Adrenal gland (tissue), 5 donors: Measurements from ENCODE around the gene CPPED1.

Source experiments
- POLR2A ChIP-seq, 2 donors: fragments of 450-650 bp; IDR thresholded peaks; one replicate each; pipeline ENCODE4 v1.6.1; 2017; ENCODE audit warnings: antibody characterized with exemption in 2 of 2, mild to moderate bottlenecking in 2 of 2, moderate library complexity in 1 of 2
- TF ChIP-seq, protein P1 (sequence below), 6 experiments: fragments of 450-650 bp in 4 of 6; fragments of 200-600 bp in 2 of 6; sonication (generic) in 1 of 6; IDR thresholded peaks; 1 replicate in 5 of 6; 2 replicates in 1 of 6; pipeline versions ENCODE4 v1.5.1 to v1.8.0; 2016 to 2021; ENCODE audit warnings: antibody characterized with exemption in 6 of 6, mild to moderate bottlenecking in 2 of 6, moderate library complexity in 1 of 6
- donor health status: DM: no; HTN: no; CAD: no.

DNA sequence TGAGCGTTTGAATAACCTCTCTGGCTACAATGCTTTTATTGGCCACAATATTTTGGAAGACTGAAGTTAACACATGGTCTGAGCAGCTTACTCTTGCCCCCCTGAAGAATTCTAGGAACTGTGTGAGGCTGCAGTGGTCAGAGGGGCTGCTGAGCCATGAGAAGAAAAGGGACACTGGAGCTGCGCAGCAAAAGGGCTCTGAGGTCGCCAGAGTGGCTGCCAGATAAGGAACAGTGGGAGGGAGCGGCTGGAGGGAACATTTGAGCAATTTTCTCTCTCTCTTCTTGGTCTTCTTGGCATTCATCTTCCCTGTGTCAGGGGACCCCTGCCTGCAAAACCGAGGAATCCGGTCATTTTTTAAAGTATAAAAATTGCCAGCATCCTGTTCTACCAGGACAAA lies 66.1 kb downstream of the CPPED1 start:
- TF ChIP-seq, protein P1, sequence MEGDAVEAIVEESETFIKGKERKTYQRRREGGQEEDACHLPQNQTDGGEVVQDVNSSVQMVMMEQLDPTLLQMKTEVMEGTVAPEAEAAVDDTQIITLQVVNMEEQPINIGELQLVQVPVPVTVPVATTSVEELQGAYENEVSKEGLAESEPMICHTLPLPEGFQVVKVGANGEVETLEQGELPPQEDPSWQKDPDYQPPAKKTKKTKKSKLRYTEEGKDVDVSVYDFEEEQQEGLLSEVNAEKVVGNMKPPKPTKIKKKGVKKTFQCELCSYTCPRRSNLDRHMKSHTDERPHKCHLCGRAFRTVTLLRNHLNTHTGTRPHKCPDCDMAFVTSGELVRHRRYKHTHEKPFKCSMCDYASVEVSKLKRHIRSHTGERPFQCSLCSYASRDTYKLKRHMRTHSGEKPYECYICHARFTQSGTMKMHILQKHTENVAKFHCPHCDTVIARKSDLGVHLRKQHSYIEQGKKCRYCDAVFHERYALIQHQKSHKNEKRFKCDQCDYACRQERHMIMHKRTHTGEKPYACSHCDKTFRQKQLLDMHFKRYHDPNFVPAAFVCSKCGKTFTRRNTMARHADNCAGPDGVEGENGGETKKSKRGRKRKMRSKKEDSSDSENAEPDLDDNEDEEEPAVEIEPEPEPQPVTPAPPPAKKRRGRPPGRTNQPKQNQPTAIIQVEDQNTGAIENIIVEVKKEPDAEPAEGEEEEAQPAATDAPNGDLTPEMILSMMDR (IDR thresholded peaks at IDR 0.05) = no peak
- no peak for TF ChIP-seq POLR2A (IDR thresholded peaks at IDR 0.05)
